MM.1S (cell line): ENCODE measurements around the gene VAC14.

Source experiments
- DNase-seq: peaks from one replicate; pipeline ENCODE4 v3.0.0-alpha.2; 2015
- H2AFZ ChIP-seq: fragments of 300-600 bp; sonication (generic); 2 replicates; pipeline ENCODE4 v1.6.0; 2016; ENCODE audit warnings: antibody characterized with exemption, low read length
- H3F3A ChIP-seq: fragments of 300-600 bp; sonication (generic); 2 replicates; pipeline ENCODE4 v1.6.1; 2016; ENCODE audit warnings: mild to moderate bottlenecking, antibody characterized with exemption, low read length, moderate library complexity, mixed read lengths; ENCODE audit not compliant: insufficient read depth
- H3K27ac ChIP-seq: fragments of 300-600 bp; sonication (generic); 2 replicates; pipeline ENCODE4 v1.5.1; 2016; ENCODE audit warnings: mild to moderate bottlenecking, low read length
- H3K27me3 ChIP-seq: fragments of 300-600 bp; sonication (generic); replicated peaks from 2 replicates; pipeline ENCODE4 v1.6.0; 2016; ENCODE audit warnings: low read length; ENCODE audit not compliant: insufficient read depth
- H3K36me3 ChIP-seq: fragments of 300-600 bp; sonication (generic); replicated peaks from 2 replicates; pipeline ENCODE4 v1.6.1; 2016; ENCODE audit warnings: mild to moderate bottlenecking, low read length, mixed read lengths; ENCODE audit not compliant: insufficient read depth
- H3K4me1 ChIP-seq: fragments of 300-600 bp; sonication (generic); 2 replicates; pipeline ENCODE4 v1.6.1; 2016; ENCODE audit warnings: low read length, mixed read lengths
- H3K4me2 ChIP-seq: fragments of 300-600 bp; sonication (generic); 2 replicates; pipeline ENCODE4 v1.6.0; 2016; ENCODE audit warnings: low read depth, low read length
- H3K4me3 ChIP-seq: fragments of 300-600 bp; sonication (generic); 2 replicates; pipeline ENCODE4 v1.5.1; 2016; ENCODE audit warnings: low read length, mixed read lengths
- H3K79me2 ChIP-seq: fragments of 300-600 bp; sonication (generic); 2 replicates; pipeline ENCODE4 v1.6.1; 2016; ENCODE audit warnings: mixed run types, low read length, mixed read lengths
- H3K9ac ChIP-seq: fragments of 300-600 bp; sonication (generic); 2 replicates; pipeline ENCODE4 v1.6.1; 2016; ENCODE audit warnings: low read length, mixed read lengths
- H3K9me2 ChIP-seq: fragments of 300-600 bp; sonication (generic); replicated peaks from 2 replicates; pipeline ENCODE4 v1.6.1; 2016; ENCODE audit warnings: mild to moderate bottlenecking, low read length, mixed read lengths; ENCODE audit not compliant: insufficient read depth
- H3K9me3 ChIP-seq: fragments of 300-600 bp; sonication (generic); replicated peaks from 2 replicates; pipeline ENCODE4 v1.6.1; 2016; ENCODE audit warnings: mild to moderate bottlenecking, low read length, mixed read lengths; ENCODE audit not compliant: insufficient read depth
- H4K20me1 ChIP-seq: fragments of 300-600 bp; sonication (generic); 2 replicates; pipeline ENCODE4 v1.6.1; 2016; ENCODE audit warnings: mild to moderate bottlenecking, low read length, moderate library complexity, mixed read lengths; ENCODE audit not compliant: insufficient read depth
- EZH2 ChIP-seq: fragments of 300-600 bp; sonication (generic); optimal IDR thresholded peaks from 2 replicates; pipeline ENCODE3; 2017; ENCODE audit warnings: low read depth, mild to moderate bottlenecking, antibody characterized with exemption, low read length, mixed read lengths
- EZH2phosphoT487 ChIP-seq: fragments of 300-600 bp; sonication (generic); IDR thresholded peaks from 2 replicates; pipeline ENCODE4 v1.6.1; 2018; ENCODE audit warnings: antibody characterized with exemption, low read length
- TF ChIP-seq, protein P1 (sequence below): fragments of 300-600 bp; sonication (generic); IDR thresholded peaks from 2 replicates; pipeline ENCODE4 v1.5.1; 2016; ENCODE audit warnings: antibody characterized with exemption, low read length, mixed read lengths

Gene VAC14

DNA sequence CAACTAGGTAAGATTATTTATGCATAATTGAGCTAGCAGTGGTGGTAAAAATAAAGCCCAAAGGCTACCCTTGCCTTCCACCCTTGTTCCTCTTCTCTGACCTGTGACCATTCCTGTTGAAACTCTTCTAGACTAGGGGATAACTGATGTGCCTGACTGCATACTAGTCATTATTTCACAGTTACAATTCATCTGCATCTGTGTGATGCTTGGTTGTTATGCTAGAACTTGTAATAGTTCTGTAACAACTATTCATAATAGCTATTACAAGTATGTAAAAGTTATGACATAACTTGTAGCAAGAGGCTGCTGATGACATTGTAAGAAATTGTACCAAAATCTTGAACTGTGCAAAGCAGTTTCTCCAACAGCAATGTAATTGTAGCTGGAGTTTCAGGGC is 2.4 kb upstream of the VAC14 start:
- H3F3A ChIP-seq, result no peaks in the 10 kb centered on the region
- TF ChIP-seq, protein P1, sequence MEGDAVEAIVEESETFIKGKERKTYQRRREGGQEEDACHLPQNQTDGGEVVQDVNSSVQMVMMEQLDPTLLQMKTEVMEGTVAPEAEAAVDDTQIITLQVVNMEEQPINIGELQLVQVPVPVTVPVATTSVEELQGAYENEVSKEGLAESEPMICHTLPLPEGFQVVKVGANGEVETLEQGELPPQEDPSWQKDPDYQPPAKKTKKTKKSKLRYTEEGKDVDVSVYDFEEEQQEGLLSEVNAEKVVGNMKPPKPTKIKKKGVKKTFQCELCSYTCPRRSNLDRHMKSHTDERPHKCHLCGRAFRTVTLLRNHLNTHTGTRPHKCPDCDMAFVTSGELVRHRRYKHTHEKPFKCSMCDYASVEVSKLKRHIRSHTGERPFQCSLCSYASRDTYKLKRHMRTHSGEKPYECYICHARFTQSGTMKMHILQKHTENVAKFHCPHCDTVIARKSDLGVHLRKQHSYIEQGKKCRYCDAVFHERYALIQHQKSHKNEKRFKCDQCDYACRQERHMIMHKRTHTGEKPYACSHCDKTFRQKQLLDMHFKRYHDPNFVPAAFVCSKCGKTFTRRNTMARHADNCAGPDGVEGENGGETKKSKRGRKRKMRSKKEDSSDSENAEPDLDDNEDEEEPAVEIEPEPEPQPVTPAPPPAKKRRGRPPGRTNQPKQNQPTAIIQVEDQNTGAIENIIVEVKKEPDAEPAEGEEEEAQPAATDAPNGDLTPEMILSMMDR, result no peak
- TF ChIP-seq EZH2phosphoT487 (no peak), EZH2 (no peak)
- H3K9me3 ChIP-seq, result no peaks in the 10 kb centered on the region
- no peaks in the 10 kb centered on the region for H4K20me1 ChIP-seq
- H3K4me3 ChIP-seq, result no peak overlapping the region
- H2AFZ ChIP-seq, result no peak overlapping the region
- DNase-seq, result no peak
- H3K9ac ChIP-seq, result no peak overlapping the region
- H3K4me2 ChIP-seq, result no peak overlapping the region
- peaks cover 17% of the 10 kb centered on the region for H3K4me1 ChIP-seq
- peaks cover 26% of the 10 kb centered on the region for H3K79me2 ChIP-seq
- no peak overlapping the region for H3K27ac ChIP-seq
- no peaks in the 10 kb centered on the region for H3K27me3 ChIP-seq
- no peaks in the 10 kb centered on the region for H3K9me2 ChIP-seq
- H3K36me3 ChIP-seq, result no peaks in the 10 kb centered on the region

DNA sequence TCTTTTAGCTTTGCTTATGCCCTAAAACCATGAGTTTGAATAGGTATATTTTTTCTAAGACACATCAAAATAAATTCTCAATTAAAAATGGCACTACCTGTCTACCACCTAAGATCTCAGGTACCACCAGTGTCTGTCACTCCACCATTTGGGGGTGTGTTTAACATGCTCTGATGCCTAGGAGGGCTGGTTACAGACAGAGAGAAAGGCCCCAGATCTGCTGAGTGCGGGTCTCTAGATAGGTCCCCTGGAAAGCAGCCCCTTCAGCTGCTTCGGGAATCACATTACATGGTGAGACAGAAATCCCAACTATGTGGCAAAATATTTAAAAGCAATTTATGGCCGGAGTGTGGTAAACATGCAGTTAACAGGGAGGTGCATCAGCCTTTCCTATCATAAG is 653 bp upstream of the VAC14 start:
- Histone ChIP-seq H3K4me1 (peaks cover 17% of the 10 kb centered on the region), H2AFZ (peak overlapping the region; percentile 73), H3K9me2 (no peaks in the 10 kb centered on the region), H3F3A (peaks cover 2% of the 10 kb centered on the region; the same call in 1 of the 2 replicates), H3K27ac (no peak overlapping the region), H3K4me3 (peak overlapping the region; percentile 93; the same call in 1 of the 2 replicates), H4K20me1 (no peaks in the 10 kb centered on the region), H3K9ac (peak overlapping the region; percentile 98; the same call in 1 of the 2 replicates), H3K4me2 (peak overlapping the region; percentile 81), H3K27me3 (no peaks in the 10 kb centered on the region), H3K36me3 (no peaks in the 10 kb centered on the region), H3K9me3 (no peaks in the 10 kb centered on the region), H3K79me2 (peaks cover 43% of the 10 kb centered on the region)
- no peak for DNase-seq
- TF ChIP-seq EZH2, result no peak
- TF ChIP-seq, protein P1, result no peak
- TF ChIP-seq EZH2phosphoT487, result no peak

DNA sequence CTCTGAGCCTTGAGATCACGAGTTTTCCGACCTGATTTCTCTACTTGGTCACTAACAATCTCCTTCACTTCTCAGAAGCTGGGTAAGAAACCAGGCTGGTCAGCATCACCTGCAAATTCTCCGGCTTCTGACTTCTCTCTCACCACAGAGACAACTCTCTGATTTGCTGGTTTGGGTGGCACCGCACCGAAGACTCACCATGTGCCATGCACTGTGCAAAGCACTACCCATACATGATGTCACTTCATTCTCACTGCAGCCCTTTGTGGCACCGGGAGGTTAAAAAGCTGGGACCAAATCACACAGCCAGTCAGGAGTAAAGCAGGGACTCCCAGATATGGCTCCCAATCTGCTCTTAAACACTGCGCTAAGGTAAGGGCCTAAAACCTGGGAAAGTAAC is 647 bp downstream of the VAC14 start:
- peak; percentile 34 for DNase-seq
- peak overlapping the region; percentile 85 for H3K4me2 ChIP-seq
- no peaks in the 10 kb centered on the region for H4K20me1 ChIP-seq
- TF ChIP-seq, protein P1, result no peak
- TF ChIP-seq EZH2phosphoT487, result no peak
- TF ChIP-seq EZH2, result no peak
- H3K27me3 ChIP-seq, result no peaks in the 10 kb centered on the region
- H3K9ac ChIP-seq, result peak overlapping the region; percentile 98
- H2AFZ ChIP-seq, result peak overlapping the region; percentile 73; the same call in 1 of the 2 replicates
- peak overlapping the region; percentile 93 for H3K4me3 ChIP-seq
- no peaks in the 10 kb centered on the region for H3K36me3 ChIP-seq
- peaks cover 8% of the 10 kb centered on the region for H3F3A ChIP-seq
- no peaks in the 10 kb centered on the region for H3K9me2 ChIP-seq
- H3K27ac ChIP-seq, result peak overlapping the region; percentile 68
- no peaks in the 10 kb centered on the region for H3K9me3 ChIP-seq
- H3K79me2 ChIP-seq, result peaks cover 56% of the 10 kb centered on the region
- peaks cover 29% of the 10 kb centered on the region for H3K4me1 ChIP-seq
